IMR-90 (cell line): ENCODE data around the gene PRRX1. TPM values are rescaled to one million over a fixed set of nuclear protein-coding genes. Genes with fewer than 3 reads are reported as not detected.

ENCODE experiments used
- ATAC-seq: fragments of 200-7000 bp; cut with Tn5 transposase; 2 replicates; pipeline ENCODE4 v1.9.1; 2020; ENCODE audit warnings: low read depth, mild to moderate bottlenecking, moderate library complexity
- BruUV-seq: library from RNA; stranded (reverse); fragments of 400-500 nt; replicated peaks from 2 replicates; lab custom pipeline; 2021; lab: Mats Ljungman, UMichigan
- CTCF ChIA-PET: fragments of 300-600 bp; formaldehyde crosslinking; extraction: SDS; loops from one replicate; lab custom pipeline; 2021; ENCODE audit warnings: antibody characterized with exemption; lab: Yijun Ruan, JAX
- POLR2A ChIA-PET: fragments of 300-600 bp; sonication (Branson Sonifier 250); formaldehyde crosslinking; loops from one replicate; lab custom pipeline; 2022; ENCODE audit warnings: antibody characterized with exemption; ENCODE audit not compliant: unreplicated experiment; lab: Charles Lee
- DNase-seq: peaks from one replicate; pipeline ENCODE4 v3.0.0; 2013
- H2AFZ ChIP-seq: replicated peaks from 2 replicates; pipeline ENCODE3; 2013; ENCODE audit warnings: low read length, mild to moderate bottlenecking; ENCODE audit not compliant: poor library complexity
- H2AK5ac ChIP-seq: 2 replicates; pipeline ENCODE4 v1.6.1; 2013; ENCODE audit warnings: low read depth, low read length, inconsistent platforms
- H2AK9ac ChIP-seq: replicated peaks from 2 replicates; pipeline ENCODE3; 2013; ENCODE audit warnings: mild to moderate bottlenecking, low read depth, low read length, moderate library complexity; ENCODE audit not compliant: poor library complexity
- H2BK120ac ChIP-seq: 2 replicates; pipeline ENCODE4 v1.6.1; 2013; ENCODE audit warnings: low read depth, low read length, inconsistent platforms
- H2BK15ac ChIP-seq: 3 replicates; pipeline ENCODE4 v1.6.1; 2013; ENCODE audit warnings: low read depth, low read length, inconsistent platforms
- H2BK20ac ChIP-seq: 2 replicates; pipeline ENCODE4 v1.6.1; 2013; ENCODE audit warnings: low read depth, mild to moderate bottlenecking, inconsistent platforms, low read length, moderate library complexity
- H2BK5ac ChIP-seq: 2 replicates; pipeline ENCODE4 v1.6.1; 2013; ENCODE audit warnings: mild to moderate bottlenecking, low read depth, low read length, inconsistent platforms; ENCODE audit not compliant: poor library complexity, severe bottlenecking
- H3K14ac ChIP-seq: replicated peaks from 2 replicates; pipeline ENCODE4 v1.6.1; 2013; ENCODE audit warnings: low read depth, low read length, inconsistent platforms
- H3K18ac ChIP-seq: 2 replicates; pipeline ENCODE4 v1.6.1; 2013; ENCODE audit warnings: low read depth, low read length, control low read depth
- H3K23ac ChIP-seq: 2 replicates; pipeline ENCODE4 v1.6.1; 2013; ENCODE audit warnings: low read depth, low read length, inconsistent platforms
- H3K27ac ChIP-seq: 2 replicates; pipeline ENCODE4 v1.5.1; 2013; ENCODE audit warnings: mild to moderate bottlenecking, control low read depth, low read length; ENCODE audit not compliant: insufficient read depth
- H3K27me3 ChIP-seq: 2 replicates; pipeline ENCODE4 v1.6.1; 2013; ENCODE audit warnings: low read length; ENCODE audit not compliant: control insufficient read depth, insufficient read depth
- H3K36me3 ChIP-seq: 2 replicates; pipeline ENCODE4 v1.6.1; 2013; ENCODE audit warnings: low read length, mixed read lengths; ENCODE audit not compliant: control insufficient read depth, insufficient read depth
- H3K4ac ChIP-seq: 2 replicates; pipeline ENCODE4 v1.6.1; 2013; ENCODE audit warnings: low read depth, low read length, inconsistent platforms
- H3K4me1 ChIP-seq: 2 replicates; pipeline ENCODE4 v1.6.1; 2013; ENCODE audit warnings: low read length, mixed read lengths; ENCODE audit not compliant: control insufficient read depth, insufficient read depth
- H3K4me2 ChIP-seq: 2 replicates; pipeline ENCODE4 v1.6.1; 2013; ENCODE audit warnings: low read depth, mild to moderate bottlenecking, control low read depth, low read length, moderate library complexity
- H3K4me3 ChIP-seq: 2 replicates; pipeline ENCODE4 v1.5.1; 2013; ENCODE audit warnings: low read depth, mild to moderate bottlenecking, control low read depth, low read length, moderate library complexity; ENCODE audit not compliant: insufficient read depth
- H3K56ac ChIP-seq: 2 replicates; pipeline ENCODE4 v1.6.1; 2013; ENCODE audit warnings: low read length, inconsistent platforms; ENCODE audit not compliant: insufficient read depth; ENCODE audit errors: extremely low read depth
- H3K79me1 ChIP-seq, 2 experiments: 2 replicates each; pipeline ENCODE4 v1.6.1; 2013; ENCODE audit warnings: low read length in 2 of 2, inconsistent platforms in 1 of 2, low read depth in 1 of 2
- H3K9ac ChIP-seq: 2 replicates; pipeline ENCODE4 v1.6.1; 2013; ENCODE audit warnings: low read depth, low read length, control low read depth
- H3K9me1 ChIP-seq: 2 replicates; pipeline ENCODE4 v1.6.1; 2013; ENCODE audit warnings: low read length, inconsistent platforms; ENCODE audit not compliant: insufficient read depth
- H3K9me3 ChIP-seq: 2 replicates; pipeline ENCODE4 v1.6.1; 2013; ENCODE audit warnings: low read length; ENCODE audit not compliant: control insufficient read depth, insufficient read depth
- H4K20me1 ChIP-seq: 2 replicates; pipeline ENCODE4 v1.6.1; 2013; ENCODE audit warnings: low read length, inconsistent platforms; ENCODE audit not compliant: insufficient read depth
- H4K5ac ChIP-seq: 2 replicates; pipeline ENCODE4 v1.6.1; 2013; ENCODE audit warnings: mild to moderate bottlenecking, low read depth, low read length, control low read depth
- H4K8ac ChIP-seq, 2 experiments: 2 replicates each; pipeline ENCODE4 v1.6.1; 2013; ENCODE audit warnings: low read depth in 2 of 2, low read length in 2 of 2, control low read depth in 1 of 2, inconsistent platforms in 1 of 2
- H4K91ac ChIP-seq: 2 replicates; pipeline ENCODE4 v1.6.1; 2013; ENCODE audit warnings: low read depth, low read length, inconsistent platforms; ENCODE audit not compliant: insufficient read depth
- BHLHE40 ChIP-seq: fragments of 150-350 bp; IDR thresholded peaks from 2 replicates; pipeline ENCODE4 v1.6.1; 2016; ENCODE audit warnings: mild to moderate bottlenecking, low read depth, low read length
- CEBPB ChIP-seq: IDR thresholded peaks from 2 replicates; pipeline ENCODE4 v1.6.1; 2012; ENCODE audit warnings: low read depth, low read length, improper control_type of control experiment
- CTCF ChIP-seq: conservative IDR thresholded peaks from 2 replicates; pipeline ENCODE4 v1.5.1; 2012; ENCODE audit warnings: mild to moderate bottlenecking, low read depth, low read length, improper control_type of control experiment
- ELK1 ChIP-seq: fragments of 150-350 bp; IDR thresholded peaks from 2 replicates; pipeline ENCODE4 v1.6.1; 2016; ENCODE audit warnings: low read depth, mild to moderate bottlenecking, low read length, moderate library complexity, borderline replicate concordance
- MAFK ChIP-seq: IDR thresholded peaks from 2 replicates; pipeline ENCODE4 v1.6.1; 2012; ENCODE audit warnings: low read depth, low read length, improper control_type of control experiment
- MAZ ChIP-seq: IDR thresholded peaks from 2 replicates; pipeline ENCODE4 v1.6.1; 2012; ENCODE audit warnings: low read depth, mild to moderate bottlenecking, low read length, improper control_type of control experiment, moderate library complexity, borderline replicate concordance
- MXI1 ChIP-seq: IDR thresholded peaks from 2 replicates; pipeline ENCODE4 v1.6.1; 2012; ENCODE audit warnings: low read depth, mild to moderate bottlenecking, low read length, moderate library complexity, borderline replicate concordance
- NFE2L2 ChIP-seq: fragments of 150-350 bp; IDR thresholded peaks from 2 replicates; pipeline ENCODE4 v1.6.1; 2016; ENCODE audit warnings: low read depth, mild to moderate bottlenecking, low read length
- POLR2A ChIP-seq: IDR thresholded peaks from 2 replicates; pipeline ENCODE4 v1.6.1; 2012; ENCODE audit warnings: mild to moderate bottlenecking, low read depth, low read length
- RAD21 ChIP-seq: IDR thresholded peaks from 2 replicates; pipeline ENCODE4 v1.6.1; 2012; ENCODE audit warnings: low read length, improper control_type of control experiment
- RCOR1 ChIP-seq: IDR thresholded peaks from 2 replicates; pipeline ENCODE4 v1.6.1; 2012; ENCODE audit warnings: mild to moderate bottlenecking, low read length, improper control_type of control experiment; ENCODE audit not compliant: insufficient replicate concordance
- SMC3 ChIP-seq: fragments of 150-350 bp; IDR thresholded peaks from 2 replicates; pipeline ENCODE4 v1.6.1; 2016; ENCODE audit warnings: low read depth, mild to moderate bottlenecking, antibody characterized with exemption, low read length, moderate library complexity
- WGBS, 2 experiments: methylation state at CpG; one replicate each; pipeline versions ENCODE4 v1.1.5 to v1.1.7; 2013; ENCODE audit warnings: missing lambda C conversion rate in 2 of 2; ENCODE audit not compliant: insufficient read length in 1 of 2; ENCODE audit errors: extremely low coverage in 2 of 2; 5-methylcytosine and 5-hydroxymethylcytosine counted together
- dilution Hi-C: fragments of 300-500 bp; cut with HindIII; formaldehyde crosslinking; loops from one replicate; pipeline ENCODE4 v1.14.3; 2018; ENCODE audit warnings: low sequenced_read_pairs; ENCODE audit not compliant: unreplicated experiment
- in situ Hi-C: fragments of 300-500 bp; cut with MboI; formaldehyde crosslinking; loops from 3 replicates; pipeline ENCODE4 v1.14.3; 2019; ENCODE audit warnings: low sequenced_read_pairs, inconsistent platforms, mixed read lengths
- intact Hi-C: fragments of 100-400 bp; cut with micrococcal nuclease; formaldehyde crosslinking; loops from 2 replicates; pipeline ENCODE4 v1.10.0; 2022
- polyA plus RNA-seq, 3 experiments: library from polyadenylated mRNA; depleted of rRNA; stranded (reverse); fragments of >200 nt; gene quantifications; 2 replicates each; pipeline ENCODE4 v1.2.3, GENCODE V29; 2012; ENCODE audit warnings: low replicate concordance in 1 of 3
- total RNA-seq: library from RNA; depleted of rRNA; stranded (reverse); fragments of >200 nt; gene quantifications from 2 replicates; pipeline ENCODE4 v1.2.3, GENCODE V29; 2012

Gene PRRX1
- total and polyA plus RNA-seq, 2 of the 4 experiments (the other 2 are of a cell fraction), result 50.0 to 65.4 TPM

GRCh38 chr1:170664828-170665612 is 1.1 kb downstream of the PRRX1 start:
- Histone ChIP-seq H3K56ac (peak overlapping the region; percentile 68), H2AK9ac (peak overlapping the region; percentile 83), H2AK5ac (peak overlapping the region; percentile 59), H3K36me3 (peaks cover 11% of the 10 kb centered on the region; the same call in 1 of the 2 replicates), H2AFZ (peak overlapping the region; percentile 91), H3K9me1 (no peaks in the 10 kb centered on the region), H4K8ac (peak overlapping the region; percentile 77 to 94), H3K27ac (peak overlapping the region; percentile 80), H4K91ac (peak overlapping the region; percentile 74), H3K79me1 (peaks cover 12 to 54% of the 10 kb centered on the region in 2 experiments; a peak in 3 of 4 replicates), H3K23ac (peak overlapping the region; percentile 94), H3K4me3 (peak overlapping the region; percentile 88), H4K5ac (peak overlapping the region; percentile 63), H3K14ac (peak overlapping the region; percentile 94), H3K4me1 (peaks cover 14% of the 10 kb centered on the region), H4K20me1 (no peaks in the 10 kb centered on the region), H3K4me2 (peak overlapping the region; percentile 93), H3K4ac (peak overlapping the region; percentile 91), H2BK5ac (peak overlapping the region; percentile 89), H3K9me3 (no peaks in the 10 kb centered on the region; the same call in 1 of the 2 replicates), H2BK20ac (peak overlapping the region; percentile 66), H2BK120ac (peak overlapping the region; percentile 83), H3K27me3 (no peaks in the 10 kb centered on the region), H3K9ac (peak overlapping the region; percentile 86), H3K18ac (peak overlapping the region; percentile 67), H2BK15ac (0 out of 3 replicates have a peak overlapping the region, but pooled peaks have one; percentile 57)
- dilution Hi-C loops, result no loop called here
- in situ Hi-C loops, result loop anchor here (10.0 to 25.0 kb wide), 3 partner anchors 130 to 728 kb away; partner anchors contain the start of gene GORAB
- POLR2A ChIA-PET, result no interaction called here
- WGBS, 2 experiments, result 0% methylated on average over 14 of the region's 37 CpGs; no CpG with 5 or more reads in 1 of the 2 experiments
- CTCF ChIA-PET, result no interaction called here
- DNase-seq (peak; percentile 61), ATAC-seq (peak; percentile 67)
- TF ChIP-seq MXI1 (peak; percentile 29; the same call in 1 of the 2 replicates), ELK1 (no peak), RAD21 (peak; percentile 28), CEBPB (no peak), NFE2L2 (no peak), SMC3 (peak; percentile 27), BHLHE40 (no peak), MAZ (peak; percentile 21; the same call in 1 of the 2 replicates), CTCF (peak; percentile 38), POLR2A (0 out of 2 replicates have a peak, but pooled peaks have one; percentile 30), MAFK (no peak), RCOR1 (no peak)
- intact Hi-C loops, result loop anchor here (1.0 to 10.0 kb wide), 9 partner anchors 100 to 655 kb away; no protein-coding TSS in a partner anchor
- no TSS peak for BruUV-seq
